ENCODE results near the gene C1orf21. TPM values are rescaled to one million over a fixed set of nuclear protein-coding genes. Genes with fewer than 3 reads are reported as not detected.

Gene C1orf21
- total and polyA plus RNA-seq, 10 donors: 9.7 to 60.4 (median 26.7) TPM

GRCh38 chr1:184593597-184593996 lies 206.8 kb downstream of the C1orf21 start:
- Histone ChIP-seq H3K27ac (no peak overlapping the region), H3K36me3 (no peaks in the 10 kb centered on the region), H3K4me3 (no peak overlapping the region), H3K4me1 (peaks cover 0 to 17% (median 6%) of the 10 kb centered on the region in 6 donors), H3K9me3 (no peaks in the 10 kb centered on the region), H3K27me3 (replicated peaks in 1 of 7) (no peaks in the 10 kb centered on the region)
- WGBS, 5 donors: 82 to 95% (median 87%) methylated on average over 4 of the region's 4 CpGs
- intact Hi-C loops (cut with DNase I; ENCODE audit: low total_unique reads): no loop called here
- TF ChIP-seq, protein P1, sequence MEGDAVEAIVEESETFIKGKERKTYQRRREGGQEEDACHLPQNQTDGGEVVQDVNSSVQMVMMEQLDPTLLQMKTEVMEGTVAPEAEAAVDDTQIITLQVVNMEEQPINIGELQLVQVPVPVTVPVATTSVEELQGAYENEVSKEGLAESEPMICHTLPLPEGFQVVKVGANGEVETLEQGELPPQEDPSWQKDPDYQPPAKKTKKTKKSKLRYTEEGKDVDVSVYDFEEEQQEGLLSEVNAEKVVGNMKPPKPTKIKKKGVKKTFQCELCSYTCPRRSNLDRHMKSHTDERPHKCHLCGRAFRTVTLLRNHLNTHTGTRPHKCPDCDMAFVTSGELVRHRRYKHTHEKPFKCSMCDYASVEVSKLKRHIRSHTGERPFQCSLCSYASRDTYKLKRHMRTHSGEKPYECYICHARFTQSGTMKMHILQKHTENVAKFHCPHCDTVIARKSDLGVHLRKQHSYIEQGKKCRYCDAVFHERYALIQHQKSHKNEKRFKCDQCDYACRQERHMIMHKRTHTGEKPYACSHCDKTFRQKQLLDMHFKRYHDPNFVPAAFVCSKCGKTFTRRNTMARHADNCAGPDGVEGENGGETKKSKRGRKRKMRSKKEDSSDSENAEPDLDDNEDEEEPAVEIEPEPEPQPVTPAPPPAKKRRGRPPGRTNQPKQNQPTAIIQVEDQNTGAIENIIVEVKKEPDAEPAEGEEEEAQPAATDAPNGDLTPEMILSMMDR (IDR thresholded peaks at IDR 0.05 in 8 of 11, conservative IDR thresholded peaks at IDR 0.05 in 3 of 11): no peak
- TF ChIP-seq POLR2AphosphoS5 (IDR thresholded peaks at IDR 0.05) (no peak), POLR2A (IDR thresholded peaks at IDR 0.05) (no peak)
- no peak for DNase-seq

GRCh38 chr1:184595596-184595995 lies 208.8 kb downstream of the C1orf21 start:
- Histone ChIP-seq H3K27ac (no peak overlapping the region), H3K27me3 (replicated peaks in 1 of 7) (no peaks in the 10 kb centered on the region), H3K36me3 (no peaks in the 10 kb centered on the region), H3K4me3 (no peak overlapping the region), H3K9me3 (no peaks in the 10 kb centered on the region), H3K4me1 (peaks cover 0 to 12% (median 6%) of the 10 kb centered on the region in 6 donors)
- no peak for TF ChIP-seq POLR2A (IDR thresholded peaks at IDR 0.05)
- TF ChIP-seq, protein P1 (IDR thresholded peaks at IDR 0.05 in 8 of 11, conservative IDR thresholded peaks at IDR 0.05 in 3 of 11): no peak
- TF ChIP-seq POLR2AphosphoS5 (IDR thresholded peaks at IDR 0.05): no peak
- intact Hi-C loops (cut with DNase I; ENCODE audit: low total_unique reads): no loop called here
- no peak for DNase-seq
- 89 to 96% (median 94%) methylated on average over 7 of the region's 7 CpGs for WGBS, 5 donors

- H3K4me1 ChIP-seq: peaks cover 0 to 12% (median 6%) of the 10 kb centered on the region in 6 donors
- TF ChIP-seq POLR2AphosphoS5 (IDR thresholded peaks at IDR 0.05) (no peak), POLR2A (IDR thresholded peaks at IDR 0.05) (no peak)
- TF ChIP-seq, protein P1 (IDR thresholded peaks at IDR 0.05 in 8 of 11, conservative IDR thresholded peaks at IDR 0.05 in 3 of 11): no peak
- H3K36me3 ChIP-seq: no peaks in the 10 kb centered on the region
- H3K27ac ChIP-seq: no peak overlapping the region
- intact Hi-C loops (cut with DNase I; ENCODE audit: low total_unique reads): no loop called here
- H3K4me3 ChIP-seq: no peak overlapping the region
- 76 to 86% (median 84%) methylated on average over 8 of the region's 8 CpGs for WGBS, 5 donors
- no peaks in the 10 kb centered on the region for H3K27me3 ChIP-seq (replicated peaks in 1 of 7)
- no peaks in the 10 kb centered on the region for H3K9me3 ChIP-seq
- DNase-seq: no peak
These were observed 210.3 kb downstream of the C1orf21 start for GRCh38 chr1:184596950-184597645.

GRCh38 chr1:184597650-184598357 lies 211.0 kb downstream of the C1orf21 start:
- no peaks in the 10 kb centered on the region for H3K9me3 ChIP-seq
- TF ChIP-seq POLR2A (IDR thresholded peaks at IDR 0.05): no peak
- peaks cover 0 to 12% (median 6%) of the 10 kb centered on the region in 6 donors for H3K4me1 ChIP-seq
- WGBS, 5 donors: 43 to 63% (median 49%) methylated on average over 4 of the region's 4 CpGs
- intact Hi-C loops (cut with DNase I; ENCODE audit: low total_unique reads): no loop called here
- no peak for DNase-seq
- H3K27me3 ChIP-seq (replicated peaks in 1 of 7): no peaks in the 10 kb centered on the region
- H3K27ac ChIP-seq: no peak overlapping the region
- no peaks in the 10 kb centered on the region for H3K36me3 ChIP-seq
- H3K4me3 ChIP-seq: no peak overlapping the region
